Fibroblast of villous mesenchyme (primary cell): ENCODE results near the gene BLTP1. TPM values are rescaled to one million over a fixed set of nuclear protein-coding genes. Genes with fewer than 3 reads are reported as not detected.

Source experiments
- DNase-seq: peaks from one replicate; pipeline ENCODE4 v3.0.0-alpha.2; 2010; ENCODE audit warnings: low read depth
- H3K4me3 ChIP-seq: 2 replicates; pipeline ENCODE4 v1.5.1; 2011; ENCODE audit warnings: low read depth, mild to moderate bottlenecking, low read length
- CTCF ChIP-seq: IDR thresholded peaks from 2 replicates; pipeline ENCODE4 v1.5.1; 2012; ENCODE audit warnings: low read depth, mild to moderate bottlenecking, low read length; ENCODE audit not compliant: insufficient read depth
- total RNA-seq: library from RNA; depleted of rRNA; stranded (reverse); fragments of >200 nt; gene quantifications from 2 replicates; pipeline ENCODE4 v1.2.3, GENCODE V29; 2012

The BLTP1 gene
- total RNA-seq, 1 donor, result 133 TPM

GRCh38 chr4:122167369-122167768, 15.2 kb downstream of the BLTP1 start:
- no peak for DNase-seq
- no peak for TF ChIP-seq CTCF
- no peak overlapping the region for H3K4me3 ChIP-seq

GRCh38 chr4:122170775-122171174, 18.6 kb downstream of the BLTP1 start:
- H3K4me3 ChIP-seq, result no peak overlapping the region
- TF ChIP-seq CTCF, result no peak
- DNase-seq, result no peak

GRCh38 chr4:122171323-122171722, 19.2 kb downstream of the BLTP1 start:
- DNase-seq, result no peak
- no peak overlapping the region for H3K4me3 ChIP-seq
- no peak for TF ChIP-seq CTCF

GRCh38 chr4:122172266-122172665, 20.1 kb downstream of the BLTP1 start:
- no peak for TF ChIP-seq CTCF
- no peak for DNase-seq
- no peak overlapping the region for H3K4me3 ChIP-seq

GRCh38 chr4:122178961-122179360, 26.8 kb downstream of the BLTP1 start:
- no peak for DNase-seq
- TF ChIP-seq CTCF, result no peak
- no peak overlapping the region for H3K4me3 ChIP-seq

- no peak overlapping the region for H3K4me3 ChIP-seq
- no peak for DNase-seq
- no peak for TF ChIP-seq CTCF
Measured at GRCh38 chr4:122195718-122196117, 43.6 kb downstream of the BLTP1 start.

Other genes starting within 250 kb of the BLTP1 start
- 0.97 and 1.3 TPM in 2 replicates for gene TRPC3, start 200.3 kb upstream of the BLTP1 start, total RNA-seq
- gene ADAD1, start 226.7 kb downstream of the BLTP1 start, total RNA-seq, result not detected in 2 replicates